PC-9 (cell line): Measurements from ENCODE around the gene TRPM1. TPM values are rescaled to one million over a fixed set of nuclear protein-coding genes. Genes with fewer than 3 reads are reported as not detected.

Experiments used
- BruUV-seq: library from RNA; stranded (reverse); fragments of 400-500 nt; replicated peaks from 2 replicates; lab custom pipeline; 2021; lab: Mats Ljungman, UMichigan
- CTCF ChIA-PET: fragments of 300-600 bp; sonication (Branson Sonifier 250); formaldehyde crosslinking; loops from one replicate; lab custom pipeline; 2022; ENCODE audit warnings: antibody characterized with exemption; lab: Charles Lee
- POLR2A ChIA-PET: fragments of 300-600 bp; sonication (Branson Sonifier 250); formaldehyde crosslinking; loops from one replicate; lab custom pipeline; 2022; ENCODE audit warnings: antibody characterized with exemption; ENCODE audit not compliant: unreplicated experiment; lab: Charles Lee
- DNase-seq, 2 experiments: peaks; one replicate each; pipeline versions ENCODE4 v3.0.0 to v3.0.0-alpha.2; 2015 to 2022; ENCODE audit warnings: mixed read lengths in 1 of 2
- H2AFZ ChIP-seq: fragments of 200-600 bp; sonication (generic); 2 replicates; pipeline ENCODE4 v1.8.1; 2017; ENCODE audit warnings: antibody characterized with exemption
- H3F3A ChIP-seq: fragments of 200-600 bp; sonication (generic); 2 replicates; pipeline ENCODE4 v1.8.1; 2017; ENCODE audit warnings: antibody characterized with exemption, mild to moderate bottlenecking, low read depth; ENCODE audit not compliant: insufficient read depth
- H3K27ac ChIP-seq: fragments of 200-600 bp; sonication (generic); 2 replicates; pipeline ENCODE4 v1.6.1; 2016; ENCODE audit warnings: mixed run types
- H3K27me3 ChIP-seq: fragments of 200-600 bp; sonication (generic); 2 replicates; pipeline ENCODE4 v1.6.1; 2016; ENCODE audit warnings: low read depth, mixed run types; ENCODE audit not compliant: insufficient read depth
- H3K36me3 ChIP-seq: fragments of 200-600 bp; sonication (generic); 2 replicates; pipeline ENCODE4 v1.6.1; 2016; ENCODE audit warnings: low read depth, mixed run types
- H3K4me1 ChIP-seq: fragments of 200-600 bp; sonication (generic); replicated peaks from 2 replicates; pipeline ENCODE4 v1.6.1; 2016; ENCODE audit warnings: mixed run types; ENCODE audit not compliant: insufficient read depth
- H3K4me2 ChIP-seq: fragments of 200-600 bp; sonication (generic); 2 replicates; pipeline ENCODE4 v1.6.1; 2017; ENCODE audit warnings: mixed run types
- H3K4me3 ChIP-seq: fragments of 200-600 bp; sonication (generic); 2 replicates; pipeline ENCODE4 v1.6.1; 2016; ENCODE audit warnings: mixed run types
- H3K79me2 ChIP-seq: fragments of 200-600 bp; sonication (generic); 2 replicates; pipeline ENCODE4 v1.6.1; 2017; ENCODE audit warnings: low read depth, mixed run types
- H3K9me2 ChIP-seq: fragments of 200-600 bp; sonication (generic); 2 replicates; pipeline ENCODE4 v1.8.1; 2017; ENCODE audit warnings: mild to moderate bottlenecking; ENCODE audit not compliant: insufficient read depth
- H3K9me3 ChIP-seq: fragments of 200-600 bp; sonication (generic); 2 replicates; pipeline ENCODE4 v1.8.1; 2016; ENCODE audit warnings: low read depth; ENCODE audit not compliant: insufficient read depth
- H4K20me1 ChIP-seq: fragments of 200-600 bp; sonication (generic); 2 replicates; pipeline ENCODE4 v1.8.1; 2017; ENCODE audit not compliant: insufficient read depth
- CTCF ChIP-seq: fragments of 200-600 bp; sonication (generic); conservative IDR thresholded peaks from 2 replicates; pipeline ENCODE4 v1.6.1; 2017; ENCODE audit warnings: mixed run types, antibody characterized with exemption, mild to moderate bottlenecking, moderate library complexity
- EZH2 ChIP-seq: fragments of 200-600 bp; sonication (generic); IDR thresholded peaks from 2 replicates; pipeline ENCODE4 v1.8.0; 2017; ENCODE audit warnings: antibody characterized with exemption, low read depth
- intact Hi-C: fragments of 100-400 bp; cut with micrococcal nuclease; formaldehyde crosslinking; loops from one replicate; pipeline ENCODE4 v1.10.0; 2022; ENCODE audit not compliant: unreplicated experiment
- total RNA-seq: library from RNA; stranded (reverse); gene quantifications from 2 replicates; pipeline ENCODE4 v1.2.3, GENCODE V29; 2021

Gene TRPM1
- total RNA-seq, 1 experiment from 2014 or later = not detected

- Histone ChIP-seq H3K27me3 (peaks cover 26% of the 10 kb centered on the region), H3K9me2 (no peaks in the 10 kb centered on the region), H3K4me2 (no peak overlapping the region), H3K27ac (no peak overlapping the region), H3K36me3 (no peaks in the 10 kb centered on the region), H2AFZ (no peak overlapping the region), H3K9me3 (no peaks in the 10 kb centered on the region), H4K20me1 (no peaks in the 10 kb centered on the region), H3K79me2 (no peaks in the 10 kb centered on the region), H3F3A (no peaks in the 10 kb centered on the region), H3K4me3 (no peak overlapping the region), H3K4me1 (no peaks in the 10 kb centered on the region)
- BruUV-seq = no TSS peak
- DNase-seq = no peak
- no peak for TF ChIP-seq CTCF
- ChIA-PET POLR2A (no interaction called here), CTCF (no interaction called here)
- intact Hi-C loops = no loop called here
Observed at GRCh38 chr15:31036783-31037182, 64.7 kb downstream of the TRPM1 start.

GRCh38 chr15:31035610-31036009 lies 65.9 kb downstream of the TRPM1 start:
- BruUV-seq = no TSS peak
- H3K4me2 ChIP-seq = no peak overlapping the region
- no peaks in the 10 kb centered on the region for H3K79me2 ChIP-seq
- no peak for TF ChIP-seq EZH2
- no peak for TF ChIP-seq CTCF
- H3K36me3 ChIP-seq = no peaks in the 10 kb centered on the region
- H3K9me3 ChIP-seq = no peaks in the 10 kb centered on the region
- ChIA-PET POLR2A (no interaction called here), CTCF (no interaction called here)
- no peaks in the 10 kb centered on the region for H3K9me2 ChIP-seq
- no peak overlapping the region for H3K4me3 ChIP-seq
- no peak for DNase-seq
- no peaks in the 10 kb centered on the region for H3F3A ChIP-seq
- H3K27ac ChIP-seq = no peak overlapping the region
- no peak overlapping the region for H2AFZ ChIP-seq
- H3K4me1 ChIP-seq = no peaks in the 10 kb centered on the region
- H3K27me3 ChIP-seq = peaks cover 14% of the 10 kb centered on the region
- H4K20me1 ChIP-seq = no peaks in the 10 kb centered on the region
- intact Hi-C loops = no loop called here

GRCh38 chr15:31034152-31034551 lies 67.4 kb downstream of the TRPM1 start:
- H3K9me2 ChIP-seq = no peaks in the 10 kb centered on the region
- TF ChIP-seq CTCF (no peak), EZH2 (no peak)
- no peak overlapping the region for H3K27ac ChIP-seq
- ChIA-PET CTCF (no interaction called here), POLR2A (no interaction called here)
- H3K4me1 ChIP-seq = no peaks in the 10 kb centered on the region
- H2AFZ ChIP-seq = no peak overlapping the region
- BruUV-seq = no TSS peak
- H3F3A ChIP-seq = no peaks in the 10 kb centered on the region
- peaks cover 4% of the 10 kb centered on the region for H3K27me3 ChIP-seq
- intact Hi-C loops = no loop called here
- H3K4me2 ChIP-seq = no peak overlapping the region
- no peaks in the 10 kb centered on the region for H3K79me2 ChIP-seq
- H3K4me3 ChIP-seq = no peak overlapping the region
- H3K9me3 ChIP-seq = no peaks in the 10 kb centered on the region
- DNase-seq = no peak
- H4K20me1 ChIP-seq = no peaks in the 10 kb centered on the region
- no peaks in the 10 kb centered on the region for H3K36me3 ChIP-seq
